Ovary (tissue), 3 donors: ENCODE measurements around the gene VPS54.

Source experiments
- CTCF ChIP-seq, 3 donors: fragments of 450-650 bp in 2 of 3; fragments of 200-600 bp in 1 of 3; IDR thresholded peaks; one replicate each; pipeline versions ENCODE4 v1.5.1 to v1.8.0; 2016 to 2022; ENCODE audit warnings: antibody characterized with exemption in 3 of 3, mild to moderate bottlenecking in 1 of 3
- EP300 ChIP-seq: sonication (generic); formaldehyde crosslinking; IDR thresholded peaks from one replicate; pipeline ENCODE4 v1.6.1; 2017; ENCODE audit warnings: antibody characterized with exemption
- POLR2A ChIP-seq: fragments of 450-650 bp; IDR thresholded peaks from one replicate; pipeline ENCODE4 v1.6.1; 2017; ENCODE audit warnings: antibody characterized with exemption, mild to moderate bottlenecking, moderate library complexity
- donor health status: DM: no; HTN: no; CAD: no.

GRCh38 chr2:63856303-63856603 lies 163.0 kb downstream of the VPS54 start:
- no peak for TF ChIP-seq CTCF (IDR thresholded peaks at IDR 0.05)
- no peak for TF ChIP-seq POLR2A
- TF ChIP-seq EP300: no peak
